Urothelium cell line (cell line): Measurements from ENCODE around the gene DEGS1.

ENCODE experiments used
- DNase-seq: peaks from one replicate; pipeline ENCODE4 v3.0.0; 2011; ENCODE audit warnings: low spot score, mixed read lengths
- FAIRE-seq: peaks from 2 replicates; lab custom pipeline; 2011; peaks lifted over from hg19 to GRCh38; lab: Jason Lieb, UNC

DEGS1 gene

DNA sequence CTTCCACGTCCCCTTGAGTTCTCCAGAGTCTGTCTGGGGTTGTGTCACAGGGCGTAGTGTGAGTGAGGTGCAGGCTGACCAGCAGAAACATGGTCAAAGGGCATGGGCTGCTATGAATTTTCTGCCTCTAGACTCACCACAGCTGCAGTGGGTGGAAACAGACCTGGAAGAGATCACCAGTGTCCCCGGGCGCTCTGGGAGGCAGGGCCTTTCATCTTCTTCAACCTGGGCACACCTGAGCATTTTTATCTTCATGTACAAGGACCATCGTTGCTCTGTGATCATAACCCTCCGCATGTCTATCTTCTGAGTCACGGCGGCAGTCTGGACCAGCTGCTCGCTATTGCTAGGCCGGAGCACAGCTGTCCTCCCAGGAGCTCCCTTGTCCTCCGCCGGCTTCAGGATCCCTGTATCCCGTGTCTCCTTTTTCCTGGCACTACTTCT, 29.6 kb downstream of the DEGS1 start:
- no peak for FAIRE-seq

DNA sequence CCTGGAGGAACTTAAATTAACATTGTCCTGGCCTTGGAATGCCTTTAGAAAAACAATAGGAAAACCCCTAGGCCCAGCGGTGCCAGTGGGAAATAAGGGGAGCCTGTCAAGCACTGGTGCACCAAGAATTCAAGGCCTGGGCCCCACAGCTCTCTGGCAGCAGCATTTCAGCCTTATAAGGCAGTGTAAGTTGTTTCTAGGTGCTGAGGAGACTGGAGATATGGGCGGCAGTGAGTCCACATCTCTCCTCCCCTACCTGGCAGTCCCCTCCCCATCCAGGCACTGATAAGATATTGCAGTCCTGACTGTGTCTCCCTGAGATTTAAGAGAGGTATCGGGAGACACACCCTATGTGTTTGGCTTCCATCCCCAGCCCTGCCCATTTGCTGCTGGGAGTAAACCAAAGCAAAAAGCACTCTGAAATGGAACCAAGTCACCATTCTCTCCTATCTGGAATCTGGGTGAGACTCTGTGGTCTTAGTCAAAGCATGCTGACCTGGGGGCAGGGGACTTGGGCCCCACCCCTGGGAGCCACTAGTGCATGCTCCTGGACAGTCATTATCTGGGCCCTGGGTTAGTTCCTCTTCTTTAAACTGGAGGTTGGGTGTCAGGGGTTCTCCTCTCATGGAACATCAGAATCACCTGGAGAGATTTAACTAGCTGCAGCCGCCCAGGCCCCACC, 30.5 kb downstream of the DEGS1 start:
- no peak for FAIRE-seq

More for the DNA sequence above, 29.6 kb downstream of the DEGS1 start:
- no peak for DNase-seq

DNA sequence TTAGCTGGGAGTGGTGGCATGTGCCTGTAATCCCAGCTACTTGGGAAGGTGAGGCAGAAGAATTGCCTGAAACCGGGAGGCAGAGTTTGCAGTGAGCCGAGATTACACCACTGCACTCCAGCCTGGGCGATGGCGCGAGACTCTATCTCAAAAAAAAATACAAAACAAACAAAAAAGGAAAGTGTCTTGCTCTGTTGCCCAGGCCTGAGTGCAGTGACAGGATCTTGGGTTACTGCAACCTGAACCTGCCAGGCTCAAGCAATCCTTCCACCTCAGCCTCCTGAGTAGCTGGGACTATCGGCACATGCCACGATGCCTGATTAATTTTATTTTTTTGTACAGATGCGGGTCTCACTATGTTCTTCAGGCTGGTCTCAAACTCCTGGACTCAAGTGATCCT, 33.3 kb downstream of the DEGS1 start:
- DNase-seq (no peak), FAIRE-seq (no peak)

More for the DNA sequence above, 30.5 kb downstream of the DEGS1 start:
- no peak for DNase-seq

DNA sequence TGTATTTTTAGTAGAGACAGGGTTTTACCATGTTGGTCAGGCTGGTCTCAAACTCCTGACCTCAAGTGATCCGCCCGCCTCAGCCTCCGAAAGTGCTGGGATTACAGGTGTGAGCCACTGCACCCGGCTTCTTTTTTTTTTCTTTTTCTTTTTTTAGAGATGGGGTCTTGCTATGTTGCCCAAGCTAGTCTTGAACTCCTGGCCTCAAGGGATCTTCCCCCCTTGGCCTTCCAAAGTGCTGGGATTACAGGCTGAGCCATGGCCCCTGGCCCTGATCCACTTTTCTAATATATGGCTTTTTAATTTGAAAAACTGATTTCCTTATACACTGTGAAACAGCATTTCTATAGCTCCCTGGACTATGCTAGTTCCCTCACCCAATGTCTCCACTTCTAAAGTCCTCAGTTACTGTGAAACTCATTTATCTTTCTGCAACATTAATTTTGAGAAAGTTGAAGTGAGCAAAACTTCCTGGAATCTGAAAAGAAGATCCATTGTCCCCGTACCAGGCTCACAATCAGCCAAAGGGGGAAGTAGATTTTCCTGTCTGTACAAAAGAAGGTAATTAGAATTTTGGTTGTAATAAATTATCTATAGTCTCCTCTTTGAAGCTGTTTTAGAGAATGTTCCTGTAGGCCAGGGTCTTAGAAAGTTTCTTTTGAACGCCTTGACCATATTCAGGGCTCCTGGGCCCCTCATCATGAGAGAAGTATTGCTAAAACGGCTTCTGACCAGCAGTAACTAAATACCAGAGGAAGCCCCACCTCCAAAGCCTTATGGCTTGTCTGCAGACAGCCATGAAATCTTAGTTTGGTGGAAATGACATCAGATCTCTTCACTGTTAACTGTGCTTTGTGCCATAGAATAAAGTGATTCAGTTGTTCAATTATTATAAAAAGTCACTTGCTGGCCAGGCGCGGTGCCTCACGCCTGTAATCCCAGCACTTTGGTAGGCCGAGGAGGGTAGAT, 34.9 kb downstream of the DEGS1 start:
- FAIRE-seq (no peak), DNase-seq (no peak)

DNA sequence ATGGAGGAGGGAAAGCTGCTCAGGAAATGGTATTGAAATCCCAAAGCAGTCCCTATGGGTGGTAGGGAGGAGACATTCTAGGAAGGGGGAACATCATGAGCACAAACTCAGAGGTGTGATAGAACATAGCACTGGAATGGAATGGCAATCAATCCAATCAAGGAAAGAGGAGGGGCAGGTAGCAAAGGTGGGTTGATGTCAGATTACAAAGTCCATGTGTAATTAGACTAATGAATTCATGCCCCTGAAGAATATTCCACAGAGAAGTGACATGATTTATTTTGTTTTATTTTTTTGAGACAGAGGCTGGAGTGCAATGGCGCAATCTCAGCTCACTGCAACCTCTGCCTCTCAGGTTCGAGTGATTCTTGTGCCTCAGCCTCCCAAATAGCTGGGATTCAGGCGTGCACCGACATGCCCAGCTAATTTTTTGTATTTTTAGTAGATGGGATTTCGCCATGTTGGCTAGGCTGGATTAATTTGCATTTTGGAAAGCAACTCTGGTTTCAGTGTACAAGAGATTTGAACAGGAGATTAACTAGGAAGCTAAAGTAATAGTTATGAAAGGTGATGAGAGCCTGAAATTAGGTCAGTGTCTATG, 36.1 kb downstream of the DEGS1 start:
- no peak for DNase-seq
- FAIRE-seq = no peak

DNA sequence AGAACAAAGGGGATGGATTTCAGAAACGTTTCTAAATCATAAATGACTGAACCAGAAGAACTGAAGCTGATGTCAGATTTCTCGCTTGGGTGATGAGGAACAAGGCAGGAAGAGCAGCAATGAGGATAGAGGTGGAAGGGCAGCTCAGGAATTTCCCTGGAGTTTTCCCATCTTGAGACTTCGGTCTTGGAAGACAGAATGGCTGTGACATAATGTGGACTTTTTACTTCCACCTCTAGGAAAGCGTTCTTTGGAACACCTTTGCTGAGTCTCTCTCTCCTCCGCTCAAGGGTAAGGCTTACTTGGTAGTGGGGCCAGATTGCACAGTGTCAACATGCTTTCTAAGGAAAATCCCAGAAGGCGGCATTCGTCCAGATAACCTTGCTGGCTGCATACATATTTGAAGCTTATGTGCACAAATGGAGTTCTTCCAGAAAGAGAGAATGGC, 36.6 kb downstream of the DEGS1 start:
- FAIRE-seq (no peak), DNase-seq (no peak)

DNA sequence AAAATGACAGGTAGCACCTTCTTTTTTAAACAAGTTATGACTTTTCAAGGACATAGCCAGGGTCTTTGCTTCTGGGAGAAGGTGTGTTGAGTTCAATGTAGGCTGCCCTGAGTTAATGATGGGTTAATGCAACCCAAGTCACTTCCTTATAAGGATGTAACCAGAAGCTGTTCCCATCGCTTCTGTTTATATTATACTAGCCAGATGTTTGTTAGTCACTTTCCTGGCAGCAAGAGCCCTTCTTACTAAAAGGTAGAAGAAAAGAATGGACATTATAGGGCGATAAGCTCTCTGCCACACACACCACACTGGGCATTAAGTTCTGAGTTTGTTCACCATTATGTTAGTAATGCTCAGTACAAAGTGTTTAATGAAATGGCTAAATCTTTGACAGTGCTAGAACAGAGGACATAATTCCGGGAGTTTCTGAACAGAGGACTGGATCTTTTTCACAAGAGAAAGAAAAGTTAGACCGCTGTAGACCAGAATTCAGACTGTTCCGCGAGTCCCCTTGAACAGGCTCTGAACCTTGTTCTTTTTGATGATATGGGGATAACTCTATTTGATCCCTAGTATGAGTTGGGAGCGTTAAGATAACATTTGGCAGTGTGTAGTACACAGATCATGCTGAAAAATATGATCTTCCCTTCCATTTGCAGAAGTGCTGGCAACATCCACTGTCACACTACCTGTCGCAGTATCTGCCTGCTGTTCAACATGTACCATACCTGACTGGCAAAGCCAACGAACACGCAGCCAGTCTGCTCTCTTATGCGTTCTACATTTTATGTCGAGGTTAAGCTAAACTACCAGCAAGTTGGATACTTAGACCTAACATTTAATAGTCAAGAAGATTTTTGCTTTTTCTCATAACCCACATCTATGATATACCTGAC, 41.0 kb downstream of the DEGS1 start:
- no peak for DNase-seq
- FAIRE-seq = no peak

DNA sequence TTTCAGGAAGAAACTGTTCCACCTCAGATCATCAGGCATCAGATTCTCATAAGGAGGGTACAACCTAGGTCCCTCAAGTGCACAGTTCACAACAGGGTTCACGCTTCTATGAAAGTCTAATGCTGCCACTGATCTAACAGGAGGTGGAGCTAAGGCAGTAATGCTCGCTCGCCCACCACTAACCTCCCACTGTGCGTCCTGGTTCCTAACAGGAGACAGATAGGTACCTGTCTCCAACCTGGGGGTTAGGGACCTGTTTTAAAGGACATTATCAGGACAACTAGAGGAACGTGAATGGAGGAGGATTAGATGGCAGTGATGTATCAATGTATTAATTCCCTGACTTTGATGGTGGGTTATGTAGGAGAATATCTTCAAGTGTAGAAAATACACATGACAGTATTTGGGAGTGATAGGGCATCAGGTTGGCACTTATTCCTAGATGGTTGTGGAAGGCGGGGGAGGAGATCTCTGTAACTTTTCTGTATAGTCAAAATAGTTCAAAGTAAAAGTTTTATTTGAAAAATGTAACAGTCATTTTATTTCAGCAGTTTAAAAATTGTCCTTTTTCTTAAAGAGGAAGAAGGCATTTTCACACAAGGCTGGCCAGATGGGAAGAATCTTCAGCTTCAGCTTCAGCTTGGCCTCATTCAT, 43.9 kb downstream of the DEGS1 start:
- FAIRE-seq (no peak), DNase-seq (no peak)

DNA sequence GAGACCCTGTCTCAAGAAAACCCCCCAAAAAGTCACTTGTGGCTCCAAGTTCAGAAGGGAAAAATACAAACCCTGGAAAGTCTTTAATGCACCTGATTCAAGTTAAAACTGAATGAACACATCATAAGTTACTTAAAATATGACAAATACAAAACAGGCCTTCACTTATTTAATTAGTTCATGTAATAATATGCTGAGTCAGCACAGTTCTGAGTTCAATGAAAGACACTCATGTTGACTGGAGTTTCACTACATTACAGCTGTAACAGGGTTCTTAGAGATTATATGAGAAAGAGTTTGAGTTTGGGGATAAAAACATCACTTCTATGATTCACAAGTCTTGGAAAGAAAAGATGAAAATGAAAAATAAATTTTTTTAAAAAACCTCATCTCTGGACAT, 51.0 kb downstream of the DEGS1 start:
- FAIRE-seq = no peak

DNA sequence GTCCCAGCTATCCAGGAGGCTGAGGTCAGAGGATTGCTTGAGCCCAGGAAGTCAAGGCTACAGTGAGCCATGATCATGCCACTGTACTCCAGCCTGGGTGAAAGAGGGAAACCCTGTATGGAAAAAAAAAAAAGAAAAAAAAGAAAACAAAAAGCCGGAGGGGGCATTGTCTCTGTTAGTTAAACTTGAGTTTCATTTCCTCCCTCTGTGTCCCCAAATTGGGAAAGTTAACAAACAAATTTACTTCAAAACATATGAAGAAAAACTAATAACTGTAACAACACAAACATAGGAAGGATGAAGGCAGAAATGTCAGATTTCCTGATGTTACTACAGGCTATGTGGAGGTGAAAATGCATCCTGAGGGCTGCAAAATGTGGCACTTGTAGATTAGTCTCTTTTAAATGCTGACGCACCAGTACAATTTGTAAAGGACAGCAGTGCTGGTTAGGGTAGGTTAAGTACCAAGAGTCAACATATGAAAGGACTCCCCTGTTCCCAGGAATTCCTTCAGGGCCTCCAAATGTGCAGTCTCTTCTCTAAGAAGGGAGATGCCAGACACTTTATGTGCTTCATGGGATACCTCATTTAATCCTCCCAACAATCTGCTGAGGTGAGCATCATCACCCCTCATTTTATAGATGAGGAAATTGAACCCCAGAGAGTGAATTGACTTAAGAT, 52.9 kb downstream of the DEGS1 start:
- FAIRE-seq (no peak), DNase-seq (no peak)

More for the DNA sequence above, 51.0 kb downstream of the DEGS1 start:
- no peak for DNase-seq

DNA sequence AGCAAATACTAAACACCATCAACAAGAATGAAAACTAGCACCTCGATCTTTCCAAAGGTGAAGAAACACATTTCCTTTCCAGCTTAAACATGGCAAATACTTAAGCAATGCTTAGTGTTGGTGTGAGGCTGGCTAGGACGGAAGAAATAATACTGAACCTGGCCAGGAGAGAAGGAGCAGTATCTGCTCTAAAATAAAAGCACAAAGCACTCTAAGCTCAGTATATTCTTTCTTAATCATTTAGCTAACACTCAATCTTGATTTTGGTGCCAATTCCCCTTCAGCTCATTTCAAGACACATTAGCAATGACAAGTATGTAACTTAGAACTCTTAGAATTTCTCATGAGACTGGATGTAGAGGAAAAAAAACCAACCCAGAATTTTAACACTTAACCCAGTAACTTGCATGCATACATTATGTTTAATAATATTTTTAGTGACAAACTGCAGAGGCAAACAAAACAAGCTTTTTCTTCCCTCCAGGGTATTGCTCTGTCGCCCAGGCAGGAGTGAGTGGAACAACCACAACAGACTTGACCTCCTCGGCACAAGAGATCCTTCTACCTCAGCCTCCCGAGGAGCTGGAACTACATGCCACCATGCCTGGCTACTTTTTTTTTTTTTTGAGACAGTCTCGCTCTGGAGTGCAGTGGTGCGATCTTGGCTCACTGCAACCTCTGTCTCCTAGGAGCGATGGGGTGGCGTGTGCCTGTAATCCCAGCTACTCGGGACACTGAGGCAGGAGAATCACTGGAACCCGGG, 54.3 kb downstream of the DEGS1 start:
- FAIRE-seq (no peak), DNase-seq (no peak)

DNA sequence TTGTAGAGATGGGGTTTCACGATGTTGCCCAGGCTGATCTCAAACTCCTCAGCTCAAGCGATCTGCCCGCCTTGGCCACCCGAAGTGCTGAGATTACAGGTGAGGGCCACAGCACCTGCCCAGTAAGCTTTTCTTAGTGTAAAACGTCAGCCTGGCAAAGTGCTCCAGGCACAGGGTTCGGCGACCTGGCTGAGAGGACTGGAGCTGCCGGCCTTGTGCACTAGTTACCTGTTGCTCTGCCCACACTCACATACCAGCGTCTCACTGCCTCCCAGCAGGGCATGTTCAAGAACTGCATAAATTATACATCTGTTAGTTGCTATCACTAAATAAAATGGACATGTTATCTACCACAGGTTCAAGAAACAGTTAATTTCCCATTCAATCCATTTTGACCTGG, 55.2 kb downstream of the DEGS1 start:
- FAIRE-seq (no peak), DNase-seq (no peak)

DNA sequence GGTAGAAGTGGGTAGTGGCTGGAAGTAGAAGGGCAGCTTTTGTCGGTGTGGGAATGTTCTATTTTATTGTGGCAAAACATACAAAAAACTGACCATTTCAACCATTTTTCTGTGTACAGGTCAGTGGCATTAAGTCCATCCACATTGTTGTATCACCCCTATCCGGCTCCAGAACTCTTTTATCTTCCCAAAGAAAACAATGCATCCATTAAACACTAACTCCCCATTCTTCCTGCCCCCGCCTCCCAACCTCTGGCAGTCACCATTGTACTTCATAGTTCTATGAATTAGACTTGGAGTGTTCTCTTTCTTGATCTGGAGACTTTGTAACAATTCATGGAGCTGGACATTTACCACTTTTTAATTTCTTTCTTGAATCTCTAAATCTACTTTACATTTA, 55.7 kb downstream of the DEGS1 start:
- no peak for DNase-seq
- FAIRE-seq = no peak
